HG03520 (cell line): ENCODE measurements around the gene ENO2.

Experiments used
- ATAC-seq: cut with Tn5 transposase; IDR thresholded peaks from one replicate; pipeline ENCODE4 v1.9.1; 2021; ENCODE audit warnings: mild to moderate bottlenecking, moderate library complexity; ENCODE audit not compliant: unreplicated experiment

The ENO2 gene

DNA sequence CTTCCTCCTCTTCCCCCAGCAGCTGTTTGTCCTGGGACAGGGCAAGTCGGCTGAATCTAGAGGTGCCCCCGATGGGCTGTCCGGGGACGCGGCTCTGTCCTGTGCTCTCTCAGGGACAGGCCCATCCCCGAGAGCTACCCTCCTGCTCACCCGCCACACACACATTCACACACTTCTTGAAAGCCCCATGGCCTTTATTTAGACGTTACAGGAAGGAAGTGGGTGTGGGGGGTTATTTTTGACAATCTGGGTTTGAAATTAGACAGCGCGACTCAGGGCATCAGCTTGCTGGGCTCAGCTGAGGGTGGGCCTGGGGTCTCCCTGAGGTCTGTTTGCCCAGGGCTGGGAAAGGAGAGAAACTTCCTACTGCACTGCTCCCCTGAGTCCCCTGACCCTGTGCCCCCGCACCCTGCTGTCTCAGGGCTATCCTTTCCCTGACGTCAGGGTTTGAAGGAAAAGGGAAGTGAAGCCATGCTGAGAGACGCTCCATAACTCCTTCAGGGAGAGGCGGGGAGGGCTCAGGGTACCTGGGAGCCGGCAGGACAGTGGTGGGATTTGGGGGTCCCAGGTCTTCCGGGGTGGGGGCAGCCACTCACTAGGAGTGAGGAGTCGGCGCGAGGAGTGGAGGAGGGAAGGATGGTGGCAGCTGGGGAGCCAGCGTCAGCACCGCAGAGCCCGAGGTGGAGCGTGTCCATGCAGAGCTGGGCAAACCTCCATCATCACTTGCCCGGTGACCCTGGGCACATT, 44.9 kb downstream of the ENO2 start:
- ATAC-seq: peak; percentile 43

DNA sequence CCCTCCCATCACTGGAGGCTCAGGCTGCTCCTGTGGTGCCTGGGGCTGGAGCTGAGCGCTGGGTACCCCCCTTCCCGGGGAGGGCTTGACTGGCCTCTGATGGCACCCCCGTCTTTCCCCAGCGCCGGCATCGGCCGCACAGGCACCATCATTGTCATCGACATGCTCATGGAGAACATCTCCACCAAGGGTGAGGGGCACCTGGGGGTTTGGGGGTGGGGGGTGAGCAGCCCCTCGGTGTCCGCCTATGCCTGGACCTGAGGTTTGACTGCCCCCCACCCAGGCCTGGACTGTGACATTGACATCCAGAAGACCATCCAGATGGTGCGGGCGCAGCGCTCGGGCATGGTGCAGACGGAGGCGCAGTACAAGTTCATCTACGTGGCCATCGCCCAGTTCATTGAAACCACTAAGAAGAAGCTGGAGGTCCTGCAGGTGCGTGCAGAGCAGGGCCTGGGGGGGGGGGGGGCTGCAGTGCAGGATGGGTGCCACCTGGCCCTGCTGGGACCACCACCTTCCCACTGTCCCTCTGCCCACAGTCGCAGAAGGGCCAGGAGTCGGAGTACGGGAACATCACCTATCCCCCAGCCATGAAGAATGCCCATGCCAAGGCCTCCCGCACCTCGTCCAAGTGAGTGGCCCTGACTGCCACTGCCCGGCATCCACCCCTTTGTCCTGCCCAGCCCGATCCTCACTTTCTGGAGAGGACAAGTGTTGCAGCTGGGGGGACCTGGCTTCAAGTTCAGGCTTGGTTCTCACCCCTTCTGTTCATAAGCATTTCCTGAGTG, 45.6 kb downstream of the ENO2 start:
- ATAC-seq: no peak

DNA sequence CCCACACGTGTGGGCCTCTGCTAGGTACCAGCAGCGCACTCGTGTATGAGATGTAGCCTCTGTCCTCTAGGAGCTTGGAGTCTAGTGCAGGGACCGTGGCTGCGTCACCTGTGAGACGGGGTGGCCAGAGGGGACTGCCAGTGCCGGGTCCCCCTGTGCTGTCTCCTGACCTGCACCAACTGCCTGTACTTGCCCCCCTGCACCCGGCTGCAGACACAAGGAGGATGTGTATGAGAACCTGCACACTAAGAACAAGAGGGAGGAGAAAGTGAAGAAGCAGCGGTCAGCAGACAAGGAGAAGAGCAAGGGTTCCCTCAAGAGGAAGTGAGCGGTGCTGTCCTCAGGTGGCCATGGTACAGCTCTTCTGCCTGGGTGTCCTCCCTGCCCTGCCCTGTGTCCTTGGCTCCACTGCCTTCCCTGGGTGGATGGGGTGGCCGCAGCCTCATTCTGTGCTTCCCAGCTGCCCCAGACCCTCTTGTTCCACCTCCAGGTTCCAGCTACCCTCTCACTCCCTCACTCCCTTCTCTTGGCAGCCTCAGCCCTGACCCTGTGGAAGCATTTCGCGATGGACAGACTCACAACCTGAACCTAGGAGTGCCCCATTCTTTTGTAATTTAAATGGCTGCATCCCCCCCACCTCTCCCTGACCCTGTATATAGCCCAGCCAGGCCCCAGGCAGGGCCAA, 46.4 kb downstream of the ENO2 start:
- ATAC-seq: no peak

DNA sequence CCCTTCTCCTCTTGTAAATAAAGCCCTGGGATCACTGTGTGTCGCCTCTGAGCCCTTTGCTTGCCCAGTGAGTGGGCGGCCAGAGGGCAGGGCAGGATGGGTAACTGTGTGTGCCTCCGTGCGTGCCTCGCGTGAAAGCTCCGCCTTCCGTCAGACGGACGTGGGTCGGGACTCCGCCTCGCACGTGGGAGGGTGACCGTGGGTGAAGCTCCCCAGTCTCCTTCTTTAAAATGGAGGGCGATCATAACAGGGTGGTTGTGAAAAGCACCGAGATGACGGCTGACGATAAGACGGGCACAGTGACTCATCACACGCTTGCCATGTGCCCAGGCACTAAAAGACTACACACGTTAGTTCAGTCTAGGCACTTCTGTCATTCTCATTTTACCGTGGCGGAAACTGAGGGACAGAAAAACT, 46.9 kb downstream of the ENO2 start:
- no peak for ATAC-seq

DNA sequence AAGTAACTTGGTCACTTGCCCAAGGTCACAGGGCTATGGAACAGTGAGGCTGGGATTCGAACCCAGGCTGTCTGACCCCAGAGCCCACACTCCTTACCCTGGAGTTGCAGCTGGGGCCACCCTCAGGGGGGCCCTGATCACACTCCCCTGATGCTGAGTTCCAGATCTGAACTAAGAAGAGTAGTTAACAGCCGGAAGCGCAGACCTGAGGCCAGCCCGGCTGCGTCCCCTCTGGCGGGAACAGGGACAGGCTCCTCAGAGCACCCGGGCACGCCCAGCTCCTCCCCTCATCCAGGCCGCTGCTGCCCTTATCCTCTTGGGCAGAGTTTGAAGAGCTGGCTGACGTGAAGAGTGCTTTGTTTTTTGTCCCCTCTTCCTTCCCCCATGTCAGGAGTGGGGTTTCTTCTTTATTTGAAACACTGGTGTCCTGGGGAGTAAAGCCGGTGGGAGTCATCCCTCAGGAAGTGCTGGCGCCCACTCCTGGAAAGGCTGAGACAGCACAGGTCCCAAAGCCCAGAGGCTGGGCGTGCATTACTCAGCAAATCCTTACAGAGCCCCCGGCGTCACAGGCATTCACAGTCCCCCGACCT, 47.4 kb downstream of the ENO2 start:
- no peak for ATAC-seq

DNA sequence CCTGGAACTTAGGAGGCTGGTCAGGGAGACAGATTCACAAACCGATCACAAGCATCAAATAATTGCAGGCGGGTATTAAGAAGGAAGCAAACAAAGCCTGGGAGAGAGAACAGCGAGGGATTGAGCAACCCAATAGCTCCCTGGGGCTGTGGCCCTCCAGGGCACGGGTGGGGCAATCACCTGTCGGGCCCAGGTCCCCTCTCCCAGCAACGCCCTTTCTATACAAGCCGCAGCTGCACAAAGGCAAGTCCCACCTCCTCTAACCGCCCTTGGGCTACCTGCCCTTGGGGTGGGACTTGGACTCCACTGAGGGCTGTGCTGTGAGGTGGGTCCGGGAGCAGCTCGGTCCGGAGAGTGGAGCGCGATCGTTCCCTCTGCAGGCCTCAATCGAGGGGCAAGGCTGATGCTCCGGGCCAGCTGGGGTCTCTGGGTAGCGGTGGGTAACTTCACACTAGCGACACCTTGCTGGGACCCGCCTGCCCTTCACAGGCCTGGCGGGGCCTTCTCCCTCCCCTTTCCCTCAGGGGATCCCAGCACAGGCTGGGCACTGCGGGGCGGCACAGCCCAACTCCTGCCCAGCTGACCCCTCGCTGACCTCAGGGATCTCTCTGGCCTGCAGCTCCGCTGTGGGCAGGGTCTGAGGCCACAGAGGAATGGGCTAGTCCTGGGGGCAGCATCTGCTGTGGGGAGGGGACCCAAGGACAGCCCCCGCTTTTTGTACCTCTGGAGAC, 48.1 kb downstream of the ENO2 start:
- ATAC-seq: no peak

DNA sequence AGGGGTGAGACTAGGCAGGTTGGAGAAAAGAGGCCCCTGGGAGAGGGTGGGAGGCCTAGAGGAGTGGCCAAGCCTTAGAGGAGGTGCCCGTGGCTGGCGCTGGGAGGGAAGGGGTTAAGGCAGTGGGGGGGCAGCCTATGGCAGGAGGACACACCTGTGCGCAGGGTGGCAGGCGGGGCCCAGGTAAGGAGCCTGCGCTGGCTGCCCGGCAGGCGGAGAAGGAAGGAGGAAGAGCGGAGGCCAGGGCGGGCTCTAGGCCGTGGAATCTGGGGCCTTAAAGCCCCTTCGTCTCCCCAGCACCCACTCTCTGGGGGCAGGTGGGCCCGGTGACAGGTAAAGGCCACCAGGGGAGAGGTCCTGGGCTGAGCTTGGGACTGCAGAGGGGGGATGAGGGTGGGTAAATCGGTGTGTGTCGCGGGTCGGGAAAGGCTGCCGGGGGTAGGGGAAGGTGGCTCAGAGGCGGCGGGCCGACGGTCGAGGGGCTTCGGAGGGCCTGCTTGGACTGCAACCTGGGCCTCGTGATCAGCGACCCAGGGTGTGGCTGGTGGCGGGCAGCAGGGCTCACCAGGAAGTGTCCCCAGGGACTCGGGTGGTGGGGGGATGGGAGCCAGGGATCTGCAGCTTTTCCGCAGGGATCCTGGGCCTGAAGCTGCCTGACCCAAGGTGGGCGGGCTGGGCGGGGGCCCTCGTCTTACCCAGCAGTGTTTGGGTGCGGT, 48.8 kb downstream of the ENO2 start:
- ATAC-seq: no peak

DNA sequence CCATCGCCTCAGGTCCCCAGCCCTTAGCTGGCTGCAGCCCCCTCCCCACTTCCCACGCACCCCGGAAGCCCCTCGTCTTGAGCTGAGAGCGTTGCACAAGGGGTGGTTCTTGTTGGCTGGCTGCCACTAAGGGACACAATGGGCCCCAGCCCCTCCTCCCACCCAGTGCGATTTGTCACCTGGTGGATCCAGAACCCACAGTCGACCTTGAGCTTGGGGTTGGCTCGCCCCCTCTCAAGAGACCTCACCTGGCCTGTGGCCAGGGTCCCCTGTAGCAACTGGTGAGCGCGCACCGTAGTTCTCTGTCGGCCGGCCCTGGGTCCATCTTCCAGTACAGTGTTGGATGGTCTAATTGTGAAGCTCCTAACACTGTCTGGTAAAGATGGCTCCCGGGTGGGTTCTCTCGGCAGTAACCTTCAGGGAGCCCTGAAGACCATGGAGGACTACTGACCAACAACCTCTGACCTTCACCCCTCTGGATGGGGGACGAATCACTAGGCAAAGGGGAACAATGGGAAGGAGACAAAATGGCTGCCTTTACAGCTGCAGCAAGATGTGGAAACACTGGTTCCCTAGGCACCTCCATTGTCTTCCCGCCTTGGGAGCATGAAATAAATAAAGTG, 49.5 kb downstream of the ENO2 start:
- no peak for ATAC-seq

DNA sequence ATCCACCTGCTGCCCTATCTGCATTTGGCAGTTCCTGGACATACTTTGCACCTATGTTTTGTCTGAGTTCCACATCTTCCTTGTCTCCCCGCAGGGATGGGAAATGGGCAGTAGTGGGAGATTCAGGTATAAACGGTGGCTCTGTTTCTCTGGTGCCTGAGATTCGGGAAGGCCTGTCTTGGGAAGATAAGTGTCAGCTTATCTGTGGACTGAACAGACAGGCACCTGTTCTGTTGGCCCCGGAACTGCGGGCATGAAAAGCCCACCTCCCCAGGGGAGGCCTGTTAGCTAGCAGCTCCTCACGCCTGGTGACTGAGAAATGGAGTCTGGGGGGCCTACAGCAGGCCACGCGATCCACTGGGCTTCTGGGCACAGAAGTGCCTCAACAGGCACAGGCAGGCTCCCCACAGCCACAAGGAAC, 50.2 kb downstream of the ENO2 start:
- ATAC-seq: no peak

DNA sequence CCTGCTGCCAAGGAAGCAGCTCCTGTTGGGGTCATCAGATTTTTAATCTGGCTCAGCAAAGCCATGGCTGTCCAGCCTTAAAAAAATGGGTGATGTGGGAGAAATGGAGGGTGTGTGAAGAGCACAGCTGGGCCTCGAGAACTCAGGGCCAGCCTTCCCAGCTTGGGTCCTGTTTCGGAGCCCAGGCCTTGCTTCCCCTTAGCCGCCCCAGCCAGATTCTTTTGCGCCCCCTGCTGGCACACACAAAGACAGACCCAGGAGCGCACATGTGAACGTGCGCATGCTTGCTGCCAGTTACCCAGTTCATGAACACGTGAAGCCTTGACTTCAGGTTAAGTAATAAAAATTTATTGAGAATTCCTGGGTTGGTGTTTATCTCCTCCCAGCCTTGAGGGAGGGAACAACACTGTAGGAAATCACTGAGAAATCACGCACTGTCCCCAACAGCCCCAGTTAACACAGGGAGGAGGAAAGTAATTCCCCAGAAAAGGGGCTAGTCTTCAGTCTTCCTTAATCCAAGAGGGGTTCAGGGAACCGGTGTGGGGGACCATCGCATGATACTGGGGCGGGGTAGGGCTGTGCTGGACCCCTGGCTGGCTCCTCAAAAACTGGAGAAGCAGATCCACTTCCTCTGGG, 50.8 kb downstream of the ENO2 start:
- ATAC-seq: peak; percentile 27

DNA sequence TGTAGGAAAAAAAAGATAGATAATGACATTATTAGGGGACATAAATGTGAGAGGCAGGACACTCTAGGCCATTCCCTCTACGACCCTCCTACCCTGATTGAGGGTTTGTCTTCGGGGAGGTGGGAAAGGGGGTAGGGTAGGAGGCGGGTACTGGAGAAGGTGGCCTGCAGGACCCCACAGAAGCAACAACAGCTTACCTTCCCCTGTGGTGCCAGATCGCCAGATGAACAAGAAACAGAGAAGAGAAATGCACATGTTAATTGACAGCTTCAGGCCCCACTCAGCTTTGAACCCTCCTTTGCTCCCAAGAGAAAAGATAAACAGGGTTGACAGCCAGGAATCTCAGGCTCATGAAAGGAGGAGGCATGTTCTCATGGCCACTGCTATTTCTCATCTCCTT, 51.3 kb downstream of the ENO2 start:
- no peak for ATAC-seq

DNA sequence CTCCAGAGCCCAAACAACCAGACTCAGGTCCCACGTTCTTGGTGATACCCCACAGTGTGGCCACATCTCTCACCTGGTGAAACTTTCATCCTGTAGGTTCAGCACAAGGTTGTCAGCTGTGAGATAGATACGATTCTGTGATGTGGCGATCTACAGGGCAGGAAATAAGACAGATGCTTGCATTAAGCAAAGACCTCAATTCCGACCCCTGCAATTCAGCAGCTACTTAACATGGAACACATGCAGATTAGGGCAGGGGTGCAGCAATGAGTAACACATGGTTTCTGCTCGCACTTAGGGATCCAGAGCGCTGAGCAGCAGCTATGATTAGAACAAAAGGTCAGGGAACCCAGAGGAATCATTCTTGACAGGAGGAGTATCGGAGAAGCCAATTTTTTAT, 52.0 kb downstream of the ENO2 start:
- ATAC-seq: no peak

DNA sequence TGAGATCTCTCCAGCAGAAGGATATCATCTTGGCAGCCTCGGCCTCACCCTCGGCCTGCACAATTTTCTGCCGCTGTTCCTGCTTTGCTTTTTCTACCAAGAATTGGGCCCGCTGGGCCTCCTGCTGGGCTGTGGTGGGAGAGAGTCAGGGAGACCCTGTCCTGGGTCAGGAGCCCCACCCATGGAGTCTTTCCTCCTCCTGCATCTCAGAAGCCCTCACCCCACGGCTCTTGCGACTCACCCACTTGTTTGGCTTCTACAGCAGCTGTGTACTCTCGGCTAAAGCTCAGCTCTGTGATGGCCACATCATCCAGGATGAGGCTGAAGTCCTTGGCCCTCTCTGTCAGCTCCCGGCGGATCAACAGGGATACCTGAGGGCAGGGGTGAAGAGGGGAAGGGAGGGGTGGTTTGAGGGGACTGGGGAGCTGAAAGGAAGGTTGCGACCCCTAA, 53.3 kb downstream of the ENO2 start:
- ATAC-seq: no peak

DNA sequence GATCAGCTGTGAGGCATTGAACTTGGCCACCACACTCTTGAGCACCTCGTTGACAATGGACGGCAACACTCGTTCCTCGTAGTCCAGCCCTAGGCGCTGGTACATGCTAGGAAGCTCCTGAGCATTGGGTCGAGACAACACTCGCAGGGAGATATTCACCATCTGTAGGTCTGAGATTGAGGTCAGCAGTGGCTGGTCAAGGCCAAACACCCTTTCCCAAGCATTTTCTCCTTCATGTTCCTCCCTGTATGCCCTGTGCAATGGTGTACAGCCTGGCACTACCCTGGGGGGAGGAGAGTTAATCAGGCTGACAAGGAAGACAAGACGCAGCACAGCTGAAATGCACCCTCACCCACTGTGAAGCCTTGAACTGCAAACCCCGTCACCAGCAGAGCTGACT, 54.0 kb downstream of the ENO2 start:
- no peak for ATAC-seq

DNA sequence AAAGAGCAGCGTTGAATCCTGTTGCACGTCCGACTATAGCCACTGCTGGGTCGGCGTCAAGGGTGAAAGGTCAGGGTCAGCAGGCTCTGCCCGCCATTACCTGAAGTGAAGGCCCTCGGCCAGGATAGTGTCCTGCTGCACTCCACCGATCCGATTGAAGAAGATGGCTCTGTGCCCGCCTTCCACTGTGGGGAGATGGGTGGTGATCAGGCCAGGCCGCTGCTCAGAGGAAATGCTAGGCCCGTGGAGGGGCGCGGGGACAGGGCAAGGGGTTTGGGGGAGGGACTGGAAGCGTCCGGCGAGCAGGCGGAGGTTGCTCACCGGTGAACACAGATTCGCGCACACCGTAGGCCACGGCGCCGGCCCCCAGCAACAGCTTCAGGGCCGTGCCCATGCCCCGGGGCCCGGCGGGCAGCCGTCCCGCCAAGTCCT, 55.7 kb downstream of the ENO2 start:
- ATAC-seq: peak; percentile 23
